HG02571 (cell line): Measurements from ENCODE around the gene EML1.

Experiments
- ATAC-seq: cut with Tn5 transposase; IDR thresholded peaks from one replicate; pipeline ENCODE4 v1.9.1; 2021; ENCODE audit warnings: mild to moderate bottlenecking, moderate library complexity; ENCODE audit not compliant: unreplicated experiment

Gene EML1

DNA sequence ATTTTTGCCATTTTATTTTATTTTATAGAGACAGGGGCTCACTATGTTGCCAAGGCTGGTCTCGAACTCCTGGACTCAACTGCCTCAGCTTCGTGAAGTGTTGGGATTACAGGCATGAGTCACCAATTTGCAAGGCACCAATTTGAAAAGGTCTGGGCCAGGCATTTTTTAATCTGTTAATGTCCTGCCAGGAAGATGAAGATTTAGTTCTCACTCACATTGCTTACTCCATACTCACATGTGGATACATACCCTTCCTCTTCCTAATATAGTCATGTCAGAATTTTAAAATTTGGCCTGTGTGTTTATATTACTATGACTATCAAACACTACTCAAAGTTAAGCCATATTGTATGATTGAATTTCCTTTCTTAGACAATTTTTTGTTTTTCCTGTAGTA, 15.3 kb upstream of the EML1 start:
- no peak for ATAC-seq

DNA sequence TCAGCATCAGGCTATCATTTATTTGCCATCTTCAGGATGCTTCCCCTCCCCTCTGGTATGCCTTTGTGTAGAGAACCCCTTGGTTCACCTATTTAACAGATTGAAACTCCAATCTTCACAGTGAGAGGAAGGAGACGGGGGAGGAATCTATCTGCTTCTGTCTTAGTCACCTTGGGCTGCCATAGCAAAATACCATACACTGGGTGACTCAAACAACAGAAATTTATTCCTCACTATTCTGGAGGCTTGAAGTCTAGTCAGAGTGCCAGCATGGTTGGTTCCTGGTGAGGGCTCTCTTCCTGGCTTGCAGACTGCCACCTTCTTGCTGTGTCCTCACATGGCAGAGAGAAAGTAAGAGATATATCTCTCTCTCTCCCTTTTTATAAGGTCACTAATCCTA, 13.5 kb upstream of the EML1 start:
- ATAC-seq, result no peak

DNA sequence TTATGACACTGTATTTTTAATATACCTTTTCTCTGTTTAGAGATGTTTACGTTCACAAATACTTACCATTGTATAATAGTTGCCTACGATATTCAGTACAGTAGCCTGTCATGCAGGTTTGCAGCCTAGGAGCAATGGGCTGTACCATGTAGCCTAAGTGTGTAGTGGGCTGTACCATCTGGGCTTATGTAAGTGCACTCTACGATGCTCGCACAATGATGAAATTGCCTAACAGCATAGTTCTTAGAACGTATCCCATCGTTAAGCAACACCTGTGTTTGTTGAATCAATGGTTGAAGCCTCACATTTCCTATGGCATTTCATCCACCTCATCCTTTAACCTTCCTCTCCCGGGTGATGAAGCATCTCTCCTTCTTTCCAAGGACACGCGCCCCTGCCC, 12.5 kb upstream of the EML1 start:
- ATAC-seq, result no peak

DNA sequence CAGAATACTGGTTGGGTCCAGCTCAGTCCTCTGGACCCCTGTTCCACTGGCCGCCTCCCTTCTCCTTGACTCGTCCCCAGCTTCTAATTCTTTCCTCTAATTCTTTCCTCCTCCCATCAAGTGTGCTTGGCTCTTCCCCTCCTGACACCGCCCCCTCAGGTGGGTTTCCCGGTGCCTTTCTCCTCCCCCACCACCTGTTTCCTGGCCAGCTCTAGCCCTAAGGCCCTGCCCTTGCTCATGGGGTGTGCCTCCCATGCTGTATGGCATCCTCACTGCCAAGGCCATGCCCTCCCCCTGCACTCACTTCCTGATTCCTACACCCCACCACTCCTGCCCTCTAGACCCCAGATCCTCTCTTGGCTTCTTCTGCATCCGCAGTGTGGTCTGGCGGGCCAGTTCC, 12.1 kb upstream of the EML1 start:
- ATAC-seq, result no peak

DNA sequence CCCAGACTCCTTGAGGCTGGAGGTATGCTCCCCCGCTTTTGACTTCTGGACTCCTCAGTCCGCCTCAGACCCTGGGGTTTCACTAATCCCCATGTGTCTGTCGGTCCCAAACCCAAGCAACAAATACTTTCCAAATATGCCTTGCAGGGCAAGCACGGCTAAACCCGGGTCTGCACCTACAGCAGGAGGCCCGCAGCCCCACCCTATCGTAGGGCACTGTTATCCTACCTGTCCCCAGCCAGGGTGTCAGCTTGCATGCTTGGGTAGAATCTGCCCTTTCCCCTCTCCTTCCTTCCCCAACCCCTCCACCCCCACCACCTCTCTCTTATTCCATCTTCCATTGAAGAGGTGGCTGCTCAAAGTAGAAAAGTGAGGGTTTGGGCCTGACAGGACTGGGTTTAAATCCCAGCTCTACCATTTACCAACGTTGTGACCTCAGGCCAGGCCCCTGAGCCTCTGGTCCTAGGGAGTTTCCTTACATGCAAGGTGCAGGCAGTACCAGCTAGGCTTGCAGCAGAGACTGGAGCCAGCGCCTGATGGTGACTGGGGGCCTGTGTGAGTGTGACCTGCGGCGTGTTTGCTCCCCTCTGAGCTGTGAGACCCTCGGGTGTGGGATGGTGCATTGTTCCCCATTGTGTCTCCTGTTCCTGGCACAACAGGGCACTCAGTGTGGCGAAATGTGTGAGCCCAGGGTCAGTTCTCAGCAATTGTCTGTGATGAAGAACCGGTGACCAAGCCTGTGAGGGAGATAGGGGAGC, 11.2 kb upstream of the EML1 start:
- no peak for ATAC-seq

DNA sequence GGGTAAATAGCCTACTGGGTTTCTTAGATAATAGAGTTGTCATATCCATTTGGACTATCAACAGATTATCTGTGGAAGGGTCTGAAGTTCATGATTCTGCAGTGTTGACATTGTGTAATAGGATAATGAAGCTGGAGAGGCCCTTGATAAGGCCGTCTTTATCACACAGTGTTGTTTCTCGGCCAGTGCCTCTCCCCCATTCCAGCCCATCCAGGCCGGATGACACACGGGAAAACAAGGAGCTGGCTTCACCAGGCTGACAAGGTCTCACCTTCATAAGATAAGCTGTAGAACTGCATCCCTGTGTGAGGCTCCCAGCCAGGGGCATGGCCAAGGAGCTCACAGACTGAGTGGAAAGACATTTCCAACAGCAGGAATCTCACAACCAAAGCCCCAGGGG, 8.7 kb upstream of the EML1 start:
- no peak for ATAC-seq

DNA sequence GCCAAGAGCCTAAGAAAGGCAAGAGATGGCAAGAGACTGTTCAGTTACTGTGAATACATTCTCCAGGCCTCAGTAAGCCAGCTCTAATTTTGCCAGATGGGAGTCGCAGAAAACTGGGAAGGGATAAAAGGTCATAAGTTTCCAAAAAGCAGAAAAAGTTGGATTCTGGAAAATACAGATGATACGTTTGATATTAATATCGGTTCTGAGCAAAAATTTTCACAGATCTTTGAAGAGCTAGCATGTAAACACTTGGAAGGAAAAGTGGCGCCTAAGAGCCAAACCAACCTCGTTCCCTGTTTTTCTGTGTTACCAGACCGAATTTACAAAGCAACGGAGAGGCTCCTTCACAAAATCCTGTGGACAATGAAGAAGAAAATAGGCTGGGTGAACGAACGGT, 7.8 kb upstream of the EML1 start:
- no peak for ATAC-seq

DNA sequence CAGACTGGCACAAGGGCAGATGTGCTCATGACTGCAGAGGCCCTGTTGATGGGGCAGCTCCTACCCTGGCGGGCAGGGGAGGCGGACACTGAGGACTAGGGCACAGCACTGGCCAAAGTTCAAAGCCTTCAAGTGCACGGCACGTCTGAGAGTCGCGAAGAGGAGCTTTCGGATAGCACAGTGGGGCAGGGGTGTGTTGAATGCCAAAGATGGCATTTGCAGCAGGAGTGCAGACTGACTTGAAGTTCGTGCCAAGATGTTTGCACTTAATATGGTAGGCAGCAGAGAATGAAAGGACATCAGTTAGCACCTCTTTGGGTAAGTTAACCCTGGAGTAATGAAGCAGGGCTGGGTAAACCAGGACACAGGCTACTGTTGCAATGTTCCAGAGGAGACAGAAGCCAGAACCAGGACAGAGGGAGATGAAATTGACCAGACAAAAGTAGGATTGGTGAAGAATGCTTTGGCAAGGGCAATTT, 6.7 kb upstream of the EML1 start:
- ATAC-seq, result no peak

DNA sequence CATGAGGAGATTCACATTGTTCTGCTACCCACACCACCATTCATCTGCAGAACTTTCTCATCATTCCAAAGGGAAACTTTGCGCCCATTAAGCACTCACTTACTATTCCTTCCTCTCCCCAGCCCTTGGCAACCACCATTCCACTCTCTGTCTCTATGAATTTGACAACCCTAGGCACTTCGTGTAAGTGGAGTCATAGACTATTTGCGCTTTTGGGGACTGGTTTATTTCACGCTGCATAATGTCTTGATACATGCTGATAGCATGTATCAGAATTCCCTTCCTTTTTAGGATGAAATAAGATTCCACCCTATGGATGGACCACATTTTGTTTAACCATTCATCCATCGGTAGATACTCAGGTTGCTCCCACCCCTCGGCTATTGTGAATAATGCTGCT, 4.5 kb upstream of the EML1 start:
- ATAC-seq, result no peak

DNA sequence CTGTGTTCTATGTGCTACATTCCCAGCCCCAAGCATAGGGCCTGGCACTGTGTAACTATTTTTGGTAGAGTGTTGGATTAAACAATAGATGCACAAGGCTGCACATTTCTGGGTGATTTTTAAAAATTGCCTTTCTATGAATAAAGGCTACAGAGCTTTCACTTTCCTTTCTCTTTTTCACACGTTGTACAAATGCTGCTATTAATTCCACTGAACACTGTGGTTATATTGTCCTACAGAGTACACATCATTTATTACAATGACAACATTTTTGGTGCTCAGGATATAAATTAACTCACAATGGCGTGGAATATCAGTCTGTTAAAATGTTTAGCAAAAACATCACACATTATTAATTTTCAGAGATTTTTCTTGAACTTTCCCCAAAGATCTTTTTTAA, 3.6 kb upstream of the EML1 start:
- no peak for ATAC-seq

DNA sequence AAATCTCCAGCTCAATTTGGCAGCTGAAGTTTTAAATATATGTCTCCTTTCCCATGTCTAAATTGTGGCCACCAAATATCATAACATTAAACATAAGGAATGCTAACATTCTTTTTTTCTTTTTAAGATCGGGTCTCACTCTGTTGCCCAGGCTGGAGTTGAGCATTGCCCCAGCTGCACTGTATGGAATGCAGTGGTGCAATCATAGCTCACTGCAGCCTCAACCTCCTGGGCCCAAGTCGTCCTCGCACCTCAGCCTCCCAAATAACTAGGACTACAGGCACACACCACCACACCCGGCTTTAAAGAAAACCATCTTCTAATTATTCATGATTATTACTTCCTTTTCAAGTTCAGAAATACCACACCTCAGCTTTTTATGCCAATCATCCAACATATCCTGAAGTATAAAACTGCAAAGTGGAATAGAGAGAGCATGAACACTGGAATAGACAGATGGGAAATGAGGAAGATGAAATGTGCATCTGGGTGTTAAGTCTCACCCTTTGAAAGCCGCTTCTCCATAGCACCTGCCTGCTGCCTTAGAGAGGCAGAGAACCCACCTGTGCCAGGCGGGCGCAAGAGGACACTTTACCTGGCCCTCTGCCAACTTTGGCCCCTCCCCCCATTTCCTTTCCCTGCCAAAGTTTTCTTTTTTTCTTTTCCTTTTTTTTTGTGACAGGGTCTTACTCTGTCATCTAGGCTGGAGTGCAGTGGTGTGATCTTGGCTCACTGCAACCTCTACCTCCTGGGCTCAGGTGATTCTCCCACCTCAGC, 2.8 kb upstream of the EML1 start:
- ATAC-seq, result no peak

DNA sequence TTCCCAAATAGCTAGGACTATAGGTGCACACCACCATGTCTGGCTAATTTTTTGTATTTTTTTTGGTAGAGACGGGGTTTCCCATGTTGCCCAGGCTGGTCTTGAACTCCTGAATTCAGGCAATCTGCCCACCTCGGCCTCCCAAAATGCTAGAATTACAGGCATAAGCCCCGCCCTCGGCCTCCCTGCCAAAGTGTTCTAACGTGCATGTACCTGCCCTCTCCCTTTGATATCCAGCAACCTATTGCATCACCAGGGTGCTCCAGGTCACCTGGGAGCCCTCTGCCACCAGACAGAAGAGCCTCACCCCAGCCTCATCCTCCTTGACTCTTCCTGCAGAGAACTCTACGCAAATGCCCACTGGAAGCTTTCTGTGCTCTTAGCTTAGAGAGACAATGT, 2.2 kb upstream of the EML1 start:
- ATAC-seq, result no peak

DNA sequence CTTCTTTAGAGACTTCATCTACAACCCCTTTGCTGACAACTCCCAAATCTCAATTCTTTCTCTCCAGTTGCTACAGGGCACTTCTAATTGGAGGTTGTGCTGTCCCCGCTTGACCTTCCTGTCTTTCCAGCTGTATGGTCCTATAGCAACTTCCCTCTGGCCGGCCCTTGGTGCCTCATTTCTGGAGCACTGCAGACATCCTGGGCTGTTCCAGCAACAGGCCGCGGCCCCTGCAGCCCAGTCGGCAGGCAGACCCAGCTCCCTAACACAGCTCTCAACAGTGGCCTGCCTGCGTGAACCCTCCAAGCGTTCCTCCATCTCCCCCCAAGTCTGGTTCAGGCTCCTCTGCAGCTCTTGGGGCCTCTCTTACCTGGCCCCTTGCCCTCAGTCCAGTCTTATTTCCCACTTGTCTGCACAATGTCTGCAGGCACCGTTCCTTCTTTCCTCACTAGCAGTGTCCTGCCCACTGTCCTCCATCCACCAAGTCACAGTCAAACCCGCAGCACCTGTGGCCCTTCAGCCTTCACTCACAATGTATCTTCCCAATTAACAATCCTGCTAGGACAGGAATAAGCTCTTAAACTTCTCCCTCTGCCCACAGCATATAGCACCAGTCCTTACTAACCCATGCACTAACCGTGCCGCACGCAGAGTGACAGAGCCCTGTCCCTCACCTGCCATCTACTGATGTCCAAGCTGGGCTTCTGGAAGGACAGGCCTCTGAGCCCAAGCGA, 1.6 kb upstream of the EML1 start:
- no peak for ATAC-seq

DNA sequence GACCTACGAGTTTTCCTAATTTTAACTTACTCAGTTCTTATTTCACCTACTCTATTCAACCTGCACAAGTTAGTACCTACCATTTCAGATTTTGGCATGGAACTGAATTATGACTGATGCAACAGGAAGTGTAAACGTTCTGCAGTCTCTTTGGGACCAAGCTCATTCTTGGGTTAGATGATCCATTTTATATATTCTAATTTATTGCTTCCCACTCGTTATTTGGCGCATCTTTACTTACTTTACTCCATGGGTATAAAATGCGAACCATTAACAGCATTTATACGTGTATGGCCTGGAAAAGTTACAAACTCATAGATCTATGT, 1.0 kb upstream of the EML1 start:
- ATAC-seq, result no peak

DNA sequence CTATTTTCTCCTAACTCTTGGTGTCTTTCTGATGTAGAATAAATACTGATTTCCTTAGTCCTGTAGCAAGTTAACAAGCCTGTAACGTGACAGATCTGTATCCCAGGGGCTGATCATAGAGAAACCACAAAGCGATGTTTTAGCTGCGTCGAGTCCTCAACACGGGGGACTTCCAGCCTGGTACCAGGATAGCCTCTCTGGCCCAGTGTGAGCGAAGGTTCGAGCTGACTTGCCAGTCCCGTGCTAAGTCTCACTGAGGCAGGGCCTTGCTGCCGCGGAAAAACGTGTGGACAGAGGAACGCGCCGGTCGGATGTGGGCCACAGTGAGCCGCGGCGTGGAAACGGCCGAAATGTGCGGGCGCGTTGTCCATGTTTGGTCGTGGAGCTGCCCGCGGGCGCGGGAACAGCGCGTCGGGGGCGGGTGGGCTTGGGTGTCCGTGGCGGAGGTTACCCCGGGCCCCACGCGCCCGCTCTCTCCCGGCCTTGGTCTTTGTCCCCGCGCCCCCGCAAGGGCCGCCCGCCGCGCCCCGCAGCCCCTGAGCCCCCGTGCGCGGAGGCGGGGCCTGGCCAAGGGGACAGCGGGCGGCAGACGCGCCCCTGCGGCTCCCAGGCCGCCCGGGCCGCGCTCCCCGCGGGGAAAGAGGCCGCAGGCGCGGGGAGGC, 531 bp upstream of the EML1 start:
- ATAC-seq, result no peak

DNA sequence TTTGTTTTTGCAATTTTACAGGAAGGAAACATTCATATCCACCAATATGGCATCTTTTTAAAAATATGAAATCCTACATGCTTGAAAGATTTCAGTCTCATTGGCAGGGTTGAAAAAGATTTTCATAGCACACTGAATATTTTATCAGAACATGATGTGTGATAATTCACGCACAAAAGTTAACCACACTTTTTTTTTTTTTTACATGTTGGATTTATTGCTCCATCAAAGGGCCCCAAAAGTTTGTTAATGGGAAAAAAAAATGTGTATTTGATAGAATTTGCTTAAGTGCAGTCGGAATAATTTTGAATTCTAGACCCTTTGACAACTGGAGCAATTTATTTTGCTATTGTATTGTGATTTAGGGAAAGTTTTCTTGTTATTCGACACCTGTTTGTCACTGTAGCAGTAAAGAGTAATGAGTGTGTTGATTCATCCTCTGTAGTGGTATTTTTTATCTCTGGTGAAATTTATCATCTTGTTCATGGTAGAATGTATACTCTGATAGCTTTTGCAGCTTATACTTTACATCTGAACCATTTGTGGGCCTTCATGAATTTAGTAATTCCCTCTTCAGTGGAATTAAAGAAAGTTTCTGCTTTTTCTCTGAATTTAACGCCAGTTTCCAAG, 1.1 kb downstream of the EML1 start:
- no peak for ATAC-seq

DNA sequence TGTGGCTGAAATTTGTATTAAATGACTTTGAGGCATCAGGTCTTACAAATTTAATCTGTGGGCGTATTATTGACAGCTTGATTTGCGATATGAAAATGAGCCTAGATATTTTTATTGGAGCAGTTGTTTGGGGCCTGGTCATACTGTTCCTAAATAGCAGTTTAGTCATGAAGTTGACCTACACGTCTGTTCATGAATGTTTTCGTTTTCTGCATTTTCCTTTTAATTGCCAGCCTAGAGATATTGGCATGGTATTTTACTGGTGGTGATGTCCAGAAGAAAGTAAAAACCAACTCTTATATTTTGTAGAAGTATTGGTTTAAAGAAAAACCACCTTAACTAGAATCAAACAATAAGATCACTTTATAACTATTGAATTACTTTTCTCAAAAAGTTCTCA, 1.8 kb downstream of the EML1 start:
- ATAC-seq, result no peak

DNA sequence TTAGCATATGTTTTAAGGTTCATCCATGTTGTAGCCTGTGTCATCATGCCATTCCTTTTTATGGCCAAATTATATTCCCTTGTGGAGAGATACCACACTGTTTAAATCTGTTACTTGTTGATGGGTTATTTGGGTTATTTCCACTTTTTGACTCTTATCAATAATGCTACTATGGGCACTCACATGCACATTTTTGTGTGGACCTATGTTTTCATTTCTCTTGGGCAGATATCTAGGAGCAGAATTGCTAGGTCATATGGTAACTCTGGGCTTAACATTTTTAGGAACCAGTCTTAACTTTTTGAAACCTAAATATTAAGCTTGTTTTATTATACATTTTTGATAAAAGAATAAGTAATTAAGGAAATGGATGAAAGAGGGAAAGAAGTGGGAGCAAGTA, 4.0 kb downstream of the EML1 start:
- no peak for ATAC-seq

DNA sequence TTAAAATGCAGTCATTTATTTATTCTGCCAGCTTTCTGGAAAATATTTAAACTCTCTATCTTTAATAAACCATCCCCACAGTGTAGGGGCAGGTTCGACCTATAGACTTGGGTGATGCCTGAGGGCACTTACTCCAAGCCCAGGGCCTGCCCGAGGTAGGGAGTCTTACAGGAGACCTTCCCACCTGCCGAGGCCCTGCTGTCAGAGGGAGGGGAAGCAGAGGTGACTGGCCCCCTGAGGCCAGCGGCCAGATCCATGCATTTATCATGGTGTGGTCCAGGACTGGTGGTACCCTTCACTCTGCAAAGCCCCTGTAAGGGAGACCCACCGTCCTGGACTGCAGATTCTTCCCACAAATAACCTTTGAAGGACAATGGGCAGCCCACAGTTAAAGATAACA, 7.6 kb downstream of the EML1 start:
- no peak for ATAC-seq

DNA sequence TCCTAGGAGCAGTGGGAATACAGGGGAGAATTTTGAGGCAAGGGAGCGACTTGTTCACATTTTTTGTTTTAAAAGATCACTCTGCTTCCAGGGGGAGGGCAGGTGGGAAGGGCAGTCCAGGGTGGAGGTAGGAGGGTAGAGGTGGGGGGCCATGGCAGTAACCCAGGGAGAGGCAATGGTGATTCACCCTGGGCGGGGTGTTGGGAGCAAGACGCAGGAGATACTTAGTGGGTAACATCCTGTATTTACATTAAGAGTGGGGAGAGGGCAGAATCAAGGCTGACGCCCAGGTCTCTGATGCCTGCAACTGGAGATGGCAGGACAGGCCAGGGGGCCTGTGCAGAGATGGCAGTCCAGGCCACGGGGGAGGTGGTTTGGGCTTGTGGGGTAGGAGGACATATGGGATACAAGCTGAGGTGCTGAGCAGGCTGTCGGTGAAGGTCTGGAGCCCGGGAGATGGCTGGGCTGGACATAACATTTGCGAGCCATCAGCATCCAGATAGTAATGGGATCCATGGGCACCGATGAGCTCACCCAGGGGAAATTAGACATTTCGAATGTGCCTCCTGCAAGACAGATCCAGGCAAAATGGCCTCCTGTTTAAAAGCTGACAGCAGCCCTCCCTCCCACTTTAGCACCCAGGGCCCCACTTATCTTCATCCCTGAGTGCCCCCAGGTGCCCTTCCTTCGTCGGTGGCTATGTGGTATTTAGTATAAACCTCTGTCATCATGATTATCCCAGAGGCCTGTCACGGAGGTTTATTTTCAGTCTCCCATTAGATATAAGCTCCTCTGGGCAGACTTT, 9.3 kb downstream of the EML1 start:
- no peak for ATAC-seq
